ENCODE data around the gene TCF7L2.

Gene TCF7L2

DNA sequence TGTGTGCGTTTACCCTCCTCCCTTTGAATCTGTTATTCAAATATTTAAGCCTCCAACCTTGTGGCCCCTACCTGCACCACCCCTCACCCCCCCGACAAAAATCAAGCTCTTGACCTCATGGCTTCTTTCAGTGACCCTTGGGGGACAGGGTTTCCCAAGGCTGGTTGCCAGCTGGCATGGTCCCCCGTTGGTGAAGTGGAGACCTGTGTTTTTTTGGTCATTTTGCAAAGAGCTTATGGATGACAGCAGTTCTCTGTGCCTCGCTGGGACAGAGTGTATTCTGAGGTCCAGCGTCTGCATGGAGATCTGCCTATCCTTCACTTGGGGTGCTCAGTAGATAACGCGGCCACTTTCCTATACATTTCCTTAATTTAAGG lies 111.0 kb downstream of the TCF7L2 start:
- no peak for TF ChIP-seq FOXP2 (optimal IDR thresholded peaks at IDR 0.05; ENCODE audit: borderline replicate concordance, extremely low read depth, extremely low read length, insufficient read depth)
- no peak for TF ChIP-seq REST (IDR thresholded peaks at IDR 0.05; ENCODE audit: insufficient read depth in 1 of 2, low read depth in 2 of 2, low read length in 2 of 2)
- no peak for TF ChIP-seq POLR2AphosphoS5 (IDR thresholded peaks at IDR 0.05; ENCODE audit: low read depth, low read length)
- no peak for TF ChIP-seq TAF1 (IDR thresholded peaks at IDR 0.05; ENCODE audit: borderline replicate concordance, insufficient read depth, low read length)
- no peak for TF ChIP-seq SIN3A (IDR thresholded peaks at IDR 0.05; ENCODE audit: borderline replicate concordance, insufficient read depth, low read length)

GRCh38 chr10:113061557-113061956 lies 111.5 kb downstream of the TCF7L2 start:
- no peak for TF ChIP-seq FOXP2 (optimal IDR thresholded peaks at IDR 0.05; ENCODE audit: borderline replicate concordance, extremely low read depth, extremely low read length, insufficient read depth)
- TF ChIP-seq REST (IDR thresholded peaks at IDR 0.05; ENCODE audit: insufficient read depth in 1 of 2, low read depth in 2 of 2, low read length in 2 of 2), result no peak
- no peak for TF ChIP-seq SIN3A (IDR thresholded peaks at IDR 0.05; ENCODE audit: borderline replicate concordance, insufficient read depth, low read length)
- TF ChIP-seq POLR2AphosphoS5 (IDR thresholded peaks at IDR 0.05; ENCODE audit: low read depth, low read length), result no peak
- no peak for TF ChIP-seq TAF1 (IDR thresholded peaks at IDR 0.05; ENCODE audit: borderline replicate concordance, insufficient read depth, low read length)

- TF ChIP-seq TAF1 (IDR thresholded peaks at IDR 0.05; ENCODE audit: borderline replicate concordance, insufficient read depth, low read length) (no peak), POLR2AphosphoS5 (IDR thresholded peaks at IDR 0.05; ENCODE audit: low read depth, low read length) (0 out of 2 replicates have a peak, but pooled peaks have one; percentile 24), SIN3A (IDR thresholded peaks at IDR 0.05; ENCODE audit: borderline replicate concordance, insufficient read depth, low read length) (0 out of 2 replicates have a peak, but pooled peaks have one; percentile 15)
These were observed 113.3 kb downstream of the TCF7L2 start for GRCh38 chr10:113063043-113063967.

DNA sequence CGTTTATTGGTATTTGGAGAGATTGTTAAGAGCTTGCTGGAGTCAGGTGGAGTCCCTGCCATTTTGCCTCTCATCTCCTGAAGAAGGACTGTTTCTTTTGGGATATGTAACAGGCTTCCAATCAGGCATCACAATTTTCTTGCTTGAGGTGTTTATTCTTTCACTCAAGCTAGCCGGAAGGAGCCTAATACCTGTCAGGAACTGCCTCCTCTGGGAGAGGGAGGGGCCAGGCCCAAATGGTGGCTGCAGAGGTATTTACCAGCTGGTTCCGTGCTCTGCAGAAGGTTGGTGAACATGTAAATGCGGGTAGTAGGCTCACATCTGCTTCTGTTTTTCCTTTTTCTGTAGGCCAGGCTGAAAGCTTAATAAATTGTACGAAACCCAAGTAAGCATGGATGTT lies 114.0 kb downstream of the TCF7L2 start:
- TF ChIP-seq TAF1 (IDR thresholded peaks at IDR 0.05; ENCODE audit: borderline replicate concordance, insufficient read depth, low read length), result no peak
- TF ChIP-seq REST (IDR thresholded peaks at IDR 0.05; ENCODE audit: insufficient read depth in 1 of 2, low read depth in 2 of 2, low read length in 2 of 2), result no peak
- TF ChIP-seq POLR2AphosphoS5 (IDR thresholded peaks at IDR 0.05; ENCODE audit: low read depth, low read length), result no peak
- no peak for TF ChIP-seq SIN3A (IDR thresholded peaks at IDR 0.05; ENCODE audit: borderline replicate concordance, insufficient read depth, low read length)

DNA sequence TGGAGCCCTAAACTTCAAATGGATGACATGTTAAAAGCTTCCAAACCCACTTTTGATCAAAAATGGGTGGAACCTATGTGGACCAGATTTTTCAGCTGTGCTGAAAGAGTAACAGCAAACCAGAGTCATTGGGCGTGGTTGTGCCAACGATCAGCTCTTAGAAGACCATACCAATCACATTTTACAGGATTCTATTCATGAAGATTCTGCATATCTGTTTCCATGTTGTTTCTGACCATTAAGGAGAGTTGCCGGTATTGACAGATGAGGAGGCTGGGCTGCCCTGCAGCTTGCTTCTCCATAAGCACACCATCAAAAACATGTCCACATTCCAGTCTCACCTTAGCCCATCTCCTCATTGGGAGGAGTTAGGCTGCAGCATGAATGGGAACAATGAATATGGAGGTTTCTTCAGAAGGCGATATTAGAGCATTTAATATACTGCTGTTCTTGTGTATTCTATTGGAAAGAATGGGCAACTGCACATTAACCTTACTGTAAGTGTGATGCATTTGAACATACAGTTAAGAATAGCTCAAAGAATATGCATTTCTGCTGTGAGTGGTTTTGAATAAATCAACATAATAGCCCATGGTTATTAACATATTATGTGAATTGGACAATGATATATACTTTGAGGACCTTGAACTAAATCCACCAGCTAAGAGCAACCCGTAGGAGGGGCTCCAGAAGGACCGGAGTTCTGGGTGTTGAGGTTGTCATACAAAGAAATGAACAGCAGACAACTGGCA lies 116.7 kb downstream of the TCF7L2 start:
- TF ChIP-seq FOXP2 (optimal IDR thresholded peaks at IDR 0.05; ENCODE audit: borderline replicate concordance, extremely low read depth, extremely low read length, insufficient read depth), result no peak
- TF ChIP-seq TAF1 (IDR thresholded peaks at IDR 0.05; ENCODE audit: borderline replicate concordance, insufficient read depth, low read length), result no peak
- no peak for TF ChIP-seq SIN3A (IDR thresholded peaks at IDR 0.05; ENCODE audit: borderline replicate concordance, insufficient read depth, low read length)
- no peak for TF ChIP-seq POLR2AphosphoS5 (IDR thresholded peaks at IDR 0.05; ENCODE audit: low read depth, low read length)
- TF ChIP-seq REST (IDR thresholded peaks at IDR 0.05; ENCODE audit: insufficient read depth in 1 of 2, low read depth in 2 of 2, low read length in 2 of 2), result no peak

Data from PFSK-1 (cell line).